DOHH2 (cell line): Measurements from ENCODE around the gene PAPPA.

Experiments used
- H3F3A ChIP-seq: fragments of 200-600 bp; sonication (generic), shearing (Covaris generic); 2 replicates; pipeline ENCODE4 v1.6.0; 2016; ENCODE audit warnings: antibody characterized with exemption, mild to moderate bottlenecking; ENCODE audit not compliant: control insufficient read depth, insufficient read depth
- H3K27ac ChIP-seq: fragments of 200-600 bp; sonication (generic); 2 replicates; pipeline ENCODE4 v1.5.1; 2014; ENCODE audit warnings: low read depth, mild to moderate bottlenecking, low read length, moderate library complexity
- H3K27me3 ChIP-seq: fragments of 200-600 bp; sonication (generic); 2 replicates; pipeline ENCODE4 v1.6.1; 2014; ENCODE audit warnings: mild to moderate bottlenecking, low read length, mixed read lengths; ENCODE audit not compliant: control insufficient read depth
- H3K36me3 ChIP-seq: fragments of 200-600 bp; sonication (generic); 2 replicates; pipeline ENCODE4 v1.6.1; 2014; ENCODE audit warnings: mild to moderate bottlenecking, low read length, moderate library complexity, mixed read lengths; ENCODE audit not compliant: control insufficient read depth
- H3K4me1 ChIP-seq: fragments of 200-600 bp; sonication (generic); 2 replicates; pipeline ENCODE4 v1.6.1; 2014; ENCODE audit warnings: mild to moderate bottlenecking, low read length, mixed read lengths; ENCODE audit not compliant: control insufficient read depth
- H3K4me2 ChIP-seq: fragments of 200-600 bp; sonication (generic); 2 replicates; pipeline ENCODE4 v1.6.0; 2014; ENCODE audit warnings: mild to moderate bottlenecking, low read length, moderate library complexity
- H3K4me3 ChIP-seq: fragments of 200-600 bp; sonication (generic); 2 replicates; pipeline ENCODE4 v1.5.1; 2014; ENCODE audit warnings: mild to moderate bottlenecking, low read length, mixed read lengths
- H3K79me2 ChIP-seq: fragments of 200-600 bp; sonication (generic); 2 replicates; pipeline ENCODE4 v1.6.1; 2014; ENCODE audit warnings: mild to moderate bottlenecking, low read length, mixed read lengths; ENCODE audit not compliant: control insufficient read depth
- H3K9me2 ChIP-seq: fragments of 200-600 bp; sonication (generic); replicated peaks from 2 replicates; pipeline ENCODE4 v1.6.1; 2014; ENCODE audit warnings: mild to moderate bottlenecking, low read length, mixed read lengths; ENCODE audit not compliant: control insufficient read depth
- H3K9me3 ChIP-seq: fragments of 200-600 bp; sonication (generic); 2 replicates; pipeline ENCODE4 v1.6.1; 2014; ENCODE audit warnings: antibody characterized with exemption, low read length, mixed read lengths; ENCODE audit not compliant: control insufficient read depth, insufficient read depth
- H4K20me1 ChIP-seq: fragments of 200-600 bp; sonication (generic); 2 replicates; pipeline ENCODE4 v1.6.0; 2014; ENCODE audit warnings: low read depth, mild to moderate bottlenecking, antibody characterized with exemption, low read length, moderate library complexity; ENCODE audit not compliant: control insufficient read depth, insufficient read depth
- CTCF ChIP-seq: fragments of 200-600 bp; sonication (generic); IDR thresholded peaks from one replicate; pipeline ENCODE4 v1.5.1; 2014; ENCODE audit warnings: antibody characterized with exemption, mild to moderate bottlenecking, low read depth, low read length; ENCODE audit not compliant: poor library complexity, severe bottlenecking
- EZH2phosphoT487 ChIP-seq: fragments of 200-600 bp; sonication (generic); IDR thresholded peaks from 2 replicates; pipeline ENCODE4 v1.6.1; 2017; ENCODE audit warnings: borderline replicate concordance, mild to moderate bottlenecking, antibody characterized with exemption, low read length, moderate library complexity, mixed read lengths

The PAPPA gene

DNA sequence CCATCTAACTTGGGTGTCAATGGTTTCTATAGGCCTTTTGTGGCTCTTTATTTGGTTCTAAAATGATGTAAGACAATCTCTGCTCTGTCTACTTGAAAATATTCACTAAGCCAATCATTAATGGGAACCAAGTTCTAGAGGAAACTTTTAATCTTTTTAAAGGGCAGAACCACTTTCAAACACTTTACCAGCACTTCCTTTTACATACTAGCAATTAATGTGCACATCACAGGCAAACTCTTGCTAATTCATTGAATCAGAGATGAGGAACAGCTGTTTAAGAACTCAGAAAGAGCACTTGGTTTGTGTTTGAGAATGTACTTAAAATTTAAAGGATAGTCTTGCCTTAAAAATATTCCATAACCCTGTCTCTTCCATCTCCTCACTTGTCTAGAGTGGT, 83.4 kb downstream of the PAPPA start:
- Histone ChIP-seq H3K9me2 (no peaks in the 10 kb centered on the region), H3K9me3 (no peaks in the 10 kb centered on the region), H3K27me3 (peaks cover 4% of the 10 kb centered on the region; the same call in 1 of the 2 replicates), H3K79me2 (no peaks in the 10 kb centered on the region), H4K20me1 (no peaks in the 10 kb centered on the region), H3K4me3 (no peak overlapping the region), H3K4me1 (no peaks in the 10 kb centered on the region), H3K4me2 (no peak overlapping the region), H3K36me3 (no peaks in the 10 kb centered on the region), H3F3A (no peaks in the 10 kb centered on the region), H3K27ac (no peak overlapping the region)
- TF ChIP-seq EZH2phosphoT487 (no peak), CTCF (no peak)

GRCh38 chr9:116237456-116237855, 83.9 kb downstream of the PAPPA start:
- no peaks in the 10 kb centered on the region for H3K9me3 ChIP-seq
- H4K20me1 ChIP-seq = no peaks in the 10 kb centered on the region
- H3F3A ChIP-seq = no peaks in the 10 kb centered on the region
- H3K4me1 ChIP-seq = no peaks in the 10 kb centered on the region
- H3K27ac ChIP-seq = no peak overlapping the region
- peaks cover 4% of the 10 kb centered on the region; the same call in 1 of the 2 replicates for H3K27me3 ChIP-seq
- no peaks in the 10 kb centered on the region for H3K36me3 ChIP-seq
- no peak overlapping the region for H3K4me3 ChIP-seq
- no peak overlapping the region for H3K4me2 ChIP-seq
- H3K79me2 ChIP-seq = no peaks in the 10 kb centered on the region
- no peaks in the 10 kb centered on the region for H3K9me2 ChIP-seq
- TF ChIP-seq CTCF (no peak), EZH2phosphoT487 (no peak)

GRCh38 chr9:116238225-116238624, 84.6 kb downstream of the PAPPA start:
- Histone ChIP-seq H3K9me2 (no peaks in the 10 kb centered on the region), H3K79me2 (no peaks in the 10 kb centered on the region), H3K36me3 (no peaks in the 10 kb centered on the region), H3K4me3 (no peak overlapping the region), H3K27me3 (peaks cover 4% of the 10 kb centered on the region; the same call in 1 of the 2 replicates), H4K20me1 (no peaks in the 10 kb centered on the region), H3F3A (no peaks in the 10 kb centered on the region), H3K4me2 (no peak overlapping the region), H3K27ac (no peak overlapping the region), H3K9me3 (no peaks in the 10 kb centered on the region), H3K4me1 (no peaks in the 10 kb centered on the region)
- TF ChIP-seq CTCF = no peak
